SK-N-SH (cell line): ENCODE results near the gene ZNF23. TPM values are rescaled to one million over a fixed set of nuclear protein-coding genes. Genes with fewer than 3 reads are reported as not detected.
A peak's percentile ranks its signal among the peaks of the same experiment; 100 is the strongest.

ENCODE experiments used
- CTCF ChIA-PET: fragments of 300-600, 350-600 bp; formaldehyde crosslinking; extraction: SDS; loops from one replicate; lab custom pipeline; 2021; lab: Yijun Ruan, JAX
- POLR2A ChIA-PET: fragments of 350-600 bp; sonication (Branson Sonifier 250); formaldehyde crosslinking; extraction: SDS; loops from one replicate; lab custom pipeline; 2020; ENCODE audit warnings: antibody characterized with exemption, inconsistent platforms; lab: Yijun Ruan, JAX
- DNase-seq: peaks from one replicate; pipeline ENCODE4 v3.0.0; 2012
- H2AFZ ChIP-seq: fragments of 200-600 bp; sonication (generic); 2 replicates; pipeline ENCODE4 v1.8.1; 2016; ENCODE audit warnings: antibody characterized with exemption, mild to moderate bottlenecking, low read depth
- H3F3A ChIP-seq: fragments of 200-600 bp; sonication (generic); replicated peaks from 2 replicates; pipeline ENCODE3; 2016; ENCODE audit warnings: antibody characterized with exemption, mild to moderate bottlenecking; ENCODE audit not compliant: insufficient read depth
- H3K27ac ChIP-seq, 2 experiments: fragments of 200-500 bp in 1 of 2; fragments of 200-600 bp in 1 of 2; sonication (Bioruptor generic) in 1 of 2; sonication (generic), shearing (Covaris generic) in 1 of 2; 2 replicates each; pipeline versions ENCODE4 v1.5.1 to v1.6.1; 2014 to 2016; ENCODE audit warnings: low read depth in 2 of 2, inconsistent platforms in 1 of 2, low read length in 1 of 2, mild to moderate bottlenecking in 1 of 2, mixed read lengths in 1 of 2
- H3K27me3 ChIP-seq: fragments of 200-600 bp; sonication (generic), shearing (Covaris generic); 2 replicates; pipeline ENCODE4 v1.6.1; 2016; ENCODE audit warnings: mixed run types; ENCODE audit not compliant: insufficient read depth
- H3K36me3 ChIP-seq, 2 experiments: fragments of 200-500 bp in 1 of 2; fragments of 200-600 bp in 1 of 2; sonication (Bioruptor generic) in 1 of 2; sonication (generic) in 1 of 2; replicated peaks in 1 of 2; 2 replicates each; pipeline versions ENCODE3 to v1.5.1; 2014 to 2016; ENCODE audit warnings: low read length in 1 of 2, mild to moderate bottlenecking in 1 of 2; ENCODE audit not compliant: insufficient read depth in 2 of 2, control insufficient read depth in 1 of 2
- H3K4me1 ChIP-seq, 2 experiments: fragments of 200-500 bp in 1 of 2; fragments of 200-600 bp in 1 of 2; sonication (Bioruptor generic) in 1 of 2; sonication (generic), shearing (Covaris generic) in 1 of 2; 2 replicates each; pipeline versions ENCODE4 v1.5.1 to v1.6.1; 2014 to 2016; ENCODE audit warnings: low read depth in 1 of 2, low read length in 1 of 2, mixed run types in 1 of 2; ENCODE audit not compliant: insufficient read depth in 2 of 2, control insufficient read depth in 1 of 2
- H3K4me2 ChIP-seq: fragments of 200-600 bp; sonication (generic), shearing (Covaris generic); 2 replicates; pipeline ENCODE4 v1.6.1; 2017; ENCODE audit warnings: mixed run types
- H3K4me3 ChIP-seq, 2 experiments: fragments of 200-500 bp in 1 of 2; fragments of 200-600 bp in 1 of 2; sonication (Bioruptor generic) in 1 of 2; sonication (generic), shearing (Covaris generic) in 1 of 2; 2 replicates each; pipeline versions ENCODE4 v1.5.1 to v1.8.1; 2014 to 2016; ENCODE audit warnings: low read depth in 2 of 2, inconsistent platforms in 1 of 2, low read length in 1 of 2, mild to moderate bottlenecking in 1 of 2, mixed read lengths in 1 of 2, moderate library complexity in 1 of 2
- H3K79me2 ChIP-seq: fragments of 200-600 bp; sonication (generic); 2 replicates; pipeline ENCODE4 v1.8.1; 2017; ENCODE audit warnings: mild to moderate bottlenecking; ENCODE audit not compliant: insufficient read depth
- H3K9ac ChIP-seq: fragments of 200-600 bp; sonication (generic); 2 replicates; pipeline ENCODE4 v1.6.1; 2017; ENCODE audit warnings: mixed run types
- H3K9me2 ChIP-seq: fragments of 200-600 bp; sonication (generic); 2 replicates; pipeline ENCODE4 v1.6.1; 2017; ENCODE audit warnings: mixed run types
- H3K9me3 ChIP-seq: fragments of 200-600 bp; sonication (generic); 2 replicates; pipeline ENCODE4 v1.6.1; 2017; ENCODE audit warnings: mixed run types, mild to moderate bottlenecking, moderate library complexity
- H4K20me1 ChIP-seq: fragments of 200-600 bp; sonication (generic); 2 replicates; pipeline ENCODE4 v1.6.1; 2017; ENCODE audit warnings: mild to moderate bottlenecking, mixed run types; ENCODE audit not compliant: insufficient read depth
- CHD2 ChIP-seq: fragments of 150-350 bp; IDR thresholded peaks from 2 replicates; pipeline ENCODE4 v1.6.1; 2018; ENCODE audit warnings: low read length; ENCODE audit not compliant: partially characterized antibody
- ELF1 ChIP-seq: IDR thresholded peaks from 2 replicates; pipeline ENCODE4 v1.4.0; 2012
- EP300 ChIP-seq, 2 experiments: IDR thresholded peaks; 2 replicates each; pipeline versions ENCODE4 v1.4.0 to v1.6.1; 2012; ENCODE audit warnings: borderline replicate concordance in 1 of 2, low read depth in 1 of 2, low read length in 1 of 2
- FOXJ3 ChIP-seq: sonication (generic); formaldehyde crosslinking; IDR thresholded peaks from 2 replicates; pipeline ENCODE4 v1.5.1; 2020; ENCODE audit warnings: mild to moderate bottlenecking, missing genetic modification reagents
- FOXM1 ChIP-seq: IDR thresholded peaks from 2 replicates; pipeline ENCODE4 v1.4.0; 2012; ENCODE audit warnings: low read depth, mild to moderate bottlenecking
- JUND ChIP-seq: IDR thresholded peaks from 2 replicates; pipeline ENCODE4 v1.4.0; 2012
- MAX ChIP-seq: IDR thresholded peaks from 2 replicates; pipeline ENCODE4 v1.4.0; 2012; ENCODE audit warnings: low read depth
- MEF2A ChIP-seq: IDR thresholded peaks from 2 replicates; pipeline ENCODE4 v1.4.0; 2012; ENCODE audit warnings: low read depth, borderline replicate concordance
- MXI1 ChIP-seq: IDR thresholded peaks from 2 replicates; pipeline ENCODE4 v1.6.1; 2012; ENCODE audit warnings: mild to moderate bottlenecking, low read depth, low read length, improper control_type of control experiment
- PBX3 ChIP-seq: IDR thresholded peaks from 2 replicates; pipeline ENCODE4; 2012
- POLR2AphosphoS5 ChIP-seq: IDR thresholded peaks from 2 replicates; pipeline ENCODE4 v1.6.1; 2012; ENCODE audit warnings: low read depth, low read length
- RFX5 ChIP-seq: IDR thresholded peaks from 2 replicates; pipeline ENCODE4 v1.6.1; 2012; ENCODE audit warnings: mild to moderate bottlenecking, improper control_type of control experiment, low read length
- RXRA ChIP-seq: IDR thresholded peaks from 2 replicates; pipeline ENCODE4 v1.4.0; 2012; ENCODE audit warnings: low read depth, mild to moderate bottlenecking, borderline replicate concordance
- SIN3A ChIP-seq: IDR thresholded peaks from 2 replicates; pipeline ENCODE4 v1.6.1; 2012; ENCODE audit warnings: low read depth, mild to moderate bottlenecking, low read length, moderate library complexity, borderline replicate concordance
- TAF1 ChIP-seq: IDR thresholded peaks from 2 replicates; pipeline ENCODE4 v1.6.1; 2012; ENCODE audit warnings: low read depth, mild to moderate bottlenecking, low read length, moderate library complexity, borderline replicate concordance
- WGBS: methylation state at CpG from one replicate; pipeline ENCODE4 v1.1.6; 2017; ENCODE audit warnings: low lambda C conversion rate; 5-methylcytosine and 5-hydroxymethylcytosine counted together
- polyA plus RNA-seq, 3 experiments: library from polyadenylated mRNA; depleted of rRNA; stranded (reverse); fragments of >200 nt; gene quantifications; 2 replicates each; pipeline ENCODE4 v1.2.3, GENCODE V29; 2012
- TF ChIP-seq, protein P1 (sequence below): IDR thresholded peaks from 2 replicates; pipeline ENCODE4 v1.4.0; 2012; ENCODE audit warnings: low read depth, borderline replicate concordance
- TF ChIP-seq, protein P2 (sequence below): fragments of 150-350 bp; IDR thresholded peaks from 2 replicates; pipeline ENCODE4 v1.6.1; 2016; ENCODE audit warnings: mild to moderate bottlenecking, low read depth, low read length

The ZNF23 gene
- polyA plus RNA-seq, 1 of the 3 experiments (the other 2 are of a cell fraction): 7.3 TPM

DNA sequence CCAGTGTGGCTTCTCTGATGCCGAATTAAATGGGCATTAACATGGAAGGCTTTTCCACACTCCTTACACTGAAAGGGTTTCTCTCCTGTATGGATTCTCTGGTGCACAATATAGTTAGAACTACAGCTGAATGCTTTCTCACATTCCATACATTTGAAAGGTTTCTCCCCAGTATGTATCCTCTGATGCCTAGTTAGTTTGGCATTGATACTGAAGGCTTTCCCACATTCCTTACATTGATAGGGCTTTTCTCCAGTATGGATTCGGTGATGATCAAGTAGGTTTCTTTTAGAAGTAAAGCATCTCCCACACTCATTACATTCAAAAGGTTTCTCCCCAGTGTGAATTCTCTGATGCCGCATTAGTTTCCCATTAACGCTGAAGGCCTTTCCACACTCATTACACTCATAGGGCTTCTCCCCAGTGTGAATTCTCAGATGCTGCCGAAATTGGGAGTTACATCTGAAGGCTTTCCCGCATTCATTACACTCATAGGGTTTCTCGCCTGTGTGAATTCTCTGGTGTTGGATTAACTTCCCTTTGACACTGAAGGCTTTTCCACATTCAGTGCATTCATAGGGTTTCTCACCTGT is 13.7 kb downstream of the ZNF23 start:
- peaks cover 52 to 69% of the 10 kb centered on the region in 2 experiments for H3K36me3 ChIP-seq
- no peak for DNase-seq
- H3K27me3 ChIP-seq: no peaks in the 10 kb centered on the region
- no peak overlapping the region for H2AFZ ChIP-seq
- H3K27ac ChIP-seq: no peak overlapping the region
- 92% methylated on average over 7 of the region's 7 CpGs for WGBS
- H3K4me3 ChIP-seq: peak overlapping the region in 1 of 2 experiments; percentile 17; a peak in 1 of 4 replicates
- peaks cover 42% of the 10 kb centered on the region; the same call in 1 of the 2 replicates for H3K9me3 ChIP-seq
- no peaks in the 10 kb centered on the region for H4K20me1 ChIP-seq
- ChIA-PET CTCF (interaction anchor here (1.1 kb wide), 1 partner anchor 72 kb away, joined by 3 read pairs; no protein-coding TSS in a partner anchor), POLR2A (no interaction called here)
- no peak overlapping the region for H3K9ac ChIP-seq
- H3K79me2 ChIP-seq: no peaks in the 10 kb centered on the region
- peaks cover 7% of the 10 kb centered on the region for H3F3A ChIP-seq
- no peak for TF ChIP-seq POLR2AphosphoS5
- TF ChIP-seq, protein P1, sequence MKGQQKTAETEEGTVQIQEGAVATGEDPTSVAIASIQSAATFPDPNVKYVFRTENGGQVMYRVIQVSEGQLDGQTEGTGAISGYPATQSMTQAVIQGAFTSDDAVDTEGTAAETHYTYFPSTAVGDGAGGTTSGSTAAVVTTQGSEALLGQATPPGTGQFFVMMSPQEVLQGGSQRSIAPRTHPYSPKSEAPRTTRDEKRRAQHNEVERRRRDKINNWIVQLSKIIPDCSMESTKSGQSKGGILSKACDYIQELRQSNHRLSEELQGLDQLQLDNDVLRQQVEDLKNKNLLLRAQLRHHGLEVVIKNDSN: no peak
- TF ChIP-seq MEF2A: no peak
- no peak for TF ChIP-seq TAF1
- H3K4me2 ChIP-seq: no peak overlapping the region
- no peaks in the 10 kb centered on the region for H3K9me2 ChIP-seq
- no peaks in the 10 kb centered on the region for H3K4me1 ChIP-seq

DNA sequence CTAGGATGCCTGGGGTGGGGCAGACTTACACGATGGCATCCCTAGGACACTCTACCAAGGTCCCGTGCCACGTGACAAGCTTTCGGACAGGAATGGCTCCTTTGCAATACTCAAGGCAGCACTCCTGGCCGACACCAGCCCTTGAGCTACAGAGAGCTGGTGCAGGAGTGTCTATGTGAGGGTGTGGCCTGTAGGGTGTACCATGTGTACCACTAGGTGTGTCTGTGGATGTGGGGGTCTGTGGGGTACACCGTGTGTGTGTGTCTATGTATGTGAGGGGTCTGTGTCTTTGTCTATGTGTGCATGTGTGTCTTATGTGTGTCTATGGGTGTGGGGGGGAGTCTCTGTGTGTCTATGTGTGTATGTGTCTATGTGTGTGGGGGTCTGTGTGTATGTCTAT is 18.3 kb downstream of the ZNF23 start:
- POLR2A ChIA-PET: no interaction called here

GRCh38 chr16:71442051-71442440 is 20.0 kb downstream of the ZNF23 start, which contains the start of gene TLE7:
Gene TLE7 (minus strand): TSS chr16:71442054. CDS start chr16:71433324, 8,730 bp downstream.
- no peak within 1 kb of the TSS for H2AFZ ChIP-seq
- H3K27me3 ChIP-seq: peaks cover 8% of the 10 kb centered on the region; the same call in 1 of the 2 replicates
- no peak within 1 kb of the TSS for H3K27ac ChIP-seq
- no peaks in the 10 kb centered on the region for H3K79me2 ChIP-seq
- H3K9me2 ChIP-seq: no peaks in the 10 kb centered on the region
- peaks cover 7% of the 10 kb centered on the region; the same call in 1 of the 2 replicates for H3K9me3 ChIP-seq
- no peak within 1 kb of the TSS for H3K9ac ChIP-seq
- CTCF ChIA-PET: no interaction called here
- TF ChIP-seq ELF1: no peak
- TF ChIP-seq JUND: no peak
- TF ChIP-seq MEF2A: no peak
- no peak for TF ChIP-seq MXI1
- TF ChIP-seq, protein P2, sequence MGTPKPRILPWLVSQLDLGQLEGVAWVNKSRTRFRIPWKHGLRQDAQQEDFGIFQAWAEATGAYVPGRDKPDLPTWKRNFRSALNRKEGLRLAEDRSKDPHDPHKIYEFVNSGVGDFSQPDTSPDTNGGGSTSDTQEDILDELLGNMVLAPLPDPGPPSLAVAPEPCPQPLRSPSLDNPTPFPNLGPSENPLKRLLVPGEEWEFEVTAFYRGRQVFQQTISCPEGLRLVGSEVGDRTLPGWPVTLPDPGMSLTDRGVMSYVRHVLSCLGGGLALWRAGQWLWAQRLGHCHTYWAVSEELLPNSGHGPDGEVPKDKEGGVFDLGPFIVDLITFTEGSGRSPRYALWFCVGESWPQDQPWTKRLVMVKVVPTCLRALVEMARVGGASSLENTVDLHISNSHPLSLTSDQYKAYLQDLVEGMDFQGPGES: no peak
- no peak for TF ChIP-seq MAX
- TF ChIP-seq POLR2AphosphoS5: no peak
- no peak for TF ChIP-seq FOXM1
- no peak for TF ChIP-seq PBX3
- no peak for TF ChIP-seq RXRA
- no peak for TF ChIP-seq CHD2
- TF ChIP-seq EP300 (IDR thresholded peaks at IDR 0.05; ENCODE audit: borderline replicate concordance in 1 of 2, low read depth in 1 of 2, low read length in 1 of 2): no peak
- no peak for DNase-seq
- POLR2A ChIA-PET: no interaction called here
- H3K4me2 ChIP-seq: no peak within 1 kb of the TSS
- H3K36me3 ChIP-seq: peaks cover 0 to 5% of the 10 kb centered on the region in 2 experiments
- no peak within 1 kb of the TSS for H3K4me3 ChIP-seq
- WGBS: 62% methylated on average over 10 of the region's 13 CpGs
- no peaks in the 10 kb centered on the region for H3K4me1 ChIP-seq
- H4K20me1 ChIP-seq: no peaks in the 10 kb centered on the region
- peaks cover 3% of the 10 kb centered on the region for H3F3A ChIP-seq

More for the DNA sequence above, 18.3 kb downstream of the ZNF23 start:
- H3K4me3 ChIP-seq: no peak overlapping the region
- WGBS: 20% methylated on average over 1 of the region's 6 CpGs
- H3K9me3 ChIP-seq: peaks cover 22% of the 10 kb centered on the region; the same call in 1 of the 2 replicates
- H3K9ac ChIP-seq: no peak overlapping the region
- peaks cover 7% of the 10 kb centered on the region for H3F3A ChIP-seq
- CTCF ChIA-PET: no interaction called here
- no peak overlapping the region for H2AFZ ChIP-seq
- no peaks in the 10 kb centered on the region for H3K9me2 ChIP-seq
- H4K20me1 ChIP-seq: no peaks in the 10 kb centered on the region
- no peaks in the 10 kb centered on the region for H3K79me2 ChIP-seq
- H3K27ac ChIP-seq: no peak overlapping the region
- no peaks in the 10 kb centered on the region for H3K4me1 ChIP-seq
- no peak overlapping the region for H3K4me2 ChIP-seq
- peaks cover 5% of the 10 kb centered on the region; the same call in 1 of the 2 replicates for H3K27me3 ChIP-seq
- TF ChIP-seq RXRA (no peak), RFX5 (no peak), SIN3A (no peak), FOXJ3 (CRISPR knock-in tag) (no peak)
- no peak for DNase-seq
- H3K36me3 ChIP-seq: peaks cover 8 to 22% of the 10 kb centered on the region in 2 experiments
